HuH-7 (cell line): ENCODE measurements around the gene KCNN1.
A peak's percentile ranks its signal among the peaks of the same experiment; 100 is the strongest.
"Not testable (repeated sequence)": the region's sequence is repeated elsewhere in the genome, so short reads cannot be mapped to it uniquely, and the experiment has no call there.

ENCODE experiments used
- DNase-seq: peaks from one replicate; pipeline ENCODE4 v3.0.0; 2011; ENCODE audit warnings: low spot score

The KCNN1 gene

DNA sequence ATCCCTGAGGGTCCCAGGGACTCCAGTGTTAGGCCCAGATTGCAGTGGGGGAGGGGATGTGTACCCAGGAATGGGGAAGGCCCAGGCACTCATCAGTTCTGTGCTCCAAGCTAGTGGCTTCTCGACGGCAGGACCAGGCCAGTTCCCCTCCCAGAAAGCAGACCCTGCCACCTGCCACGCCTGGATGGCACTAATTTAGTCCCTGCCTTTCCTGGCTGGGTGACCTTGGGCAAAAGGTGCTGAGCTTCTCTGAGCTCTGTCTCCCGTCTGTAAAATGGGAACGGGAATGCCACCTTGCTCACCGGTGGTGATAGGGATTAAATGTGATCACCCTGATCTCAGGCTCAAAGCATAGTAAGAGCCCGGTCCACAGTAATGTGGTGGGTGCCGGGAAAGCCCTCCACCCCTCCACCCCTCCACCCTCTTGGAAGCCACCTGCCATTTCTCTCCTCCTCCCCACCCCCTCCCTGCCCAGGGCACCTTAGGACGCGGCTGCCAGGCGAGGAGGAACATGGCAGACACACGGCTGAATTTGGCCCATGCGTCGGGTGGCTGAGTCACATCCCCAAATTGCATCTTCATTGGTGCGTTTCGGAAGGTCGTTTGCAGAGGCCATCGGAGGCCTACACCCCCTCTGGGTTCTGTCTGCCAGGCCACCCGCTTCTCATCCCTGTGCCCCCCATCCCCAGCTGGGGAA, 2.3 kb downstream of the KCNN1 start:
- DNase-seq = no peak

DNA sequence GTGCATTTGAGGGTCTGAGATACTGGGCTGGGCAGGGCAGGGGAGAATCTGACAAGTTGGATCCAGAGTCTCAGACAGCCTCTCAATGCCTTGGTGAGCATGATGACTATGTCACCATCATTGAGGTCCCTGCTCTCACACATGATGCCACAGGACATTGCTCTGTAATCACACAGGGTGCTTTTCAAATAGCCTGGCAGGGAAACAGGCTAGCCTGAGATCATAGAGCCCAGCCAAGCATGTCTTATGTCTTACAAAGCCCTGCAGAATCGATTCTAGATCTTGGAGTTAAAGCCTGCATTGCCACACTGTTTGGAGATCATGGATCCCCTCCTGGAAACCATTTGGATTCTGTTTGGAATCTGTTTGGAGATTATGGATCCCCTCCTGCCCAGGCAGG, 5.3 kb downstream of the KCNN1 start:
- peak; percentile 6 for DNase-seq

DNA sequence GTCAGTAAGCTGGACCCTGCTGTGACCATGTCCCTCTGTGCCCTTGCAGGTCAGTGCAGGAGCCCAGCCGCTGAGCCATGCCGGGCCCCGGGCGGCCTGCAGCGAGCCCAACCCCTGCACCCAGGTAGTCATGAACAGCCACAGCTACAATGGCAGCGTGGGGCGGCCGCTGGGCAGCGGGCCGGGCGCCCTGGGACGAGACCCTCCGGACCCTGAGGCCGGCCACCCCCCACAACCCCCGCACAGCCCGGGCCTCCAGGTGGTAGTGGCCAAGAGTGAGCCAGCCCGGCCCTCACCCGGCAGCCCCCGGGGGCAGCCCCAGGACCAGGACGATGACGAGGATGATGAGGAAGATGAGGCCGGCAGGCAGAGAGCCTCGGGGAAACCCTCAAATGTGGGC, 6.9 kb downstream of the KCNN1 start:
- DNase-seq = no peak

DNA sequence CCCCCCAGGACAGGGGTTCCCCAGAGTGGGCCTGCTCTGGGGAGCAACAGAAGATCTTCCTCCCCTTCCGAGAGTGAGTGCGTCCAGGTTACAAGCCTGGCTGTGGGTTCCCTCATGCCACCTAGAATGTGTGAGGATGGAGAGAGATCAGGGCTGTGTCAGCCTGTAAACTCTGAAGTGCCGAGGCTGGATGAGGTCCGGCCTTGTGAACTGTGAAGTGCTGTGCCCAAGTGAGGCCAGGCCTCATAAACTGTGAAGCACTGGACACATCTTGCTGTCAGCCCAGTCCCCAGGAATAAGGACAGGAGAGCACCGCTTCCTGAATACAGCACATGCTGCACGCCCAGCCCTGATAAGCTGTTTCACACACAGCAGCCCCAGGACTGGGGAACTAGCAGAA, 7.6 kb downstream of the KCNN1 start:
- DNase-seq = no peak

DNA sequence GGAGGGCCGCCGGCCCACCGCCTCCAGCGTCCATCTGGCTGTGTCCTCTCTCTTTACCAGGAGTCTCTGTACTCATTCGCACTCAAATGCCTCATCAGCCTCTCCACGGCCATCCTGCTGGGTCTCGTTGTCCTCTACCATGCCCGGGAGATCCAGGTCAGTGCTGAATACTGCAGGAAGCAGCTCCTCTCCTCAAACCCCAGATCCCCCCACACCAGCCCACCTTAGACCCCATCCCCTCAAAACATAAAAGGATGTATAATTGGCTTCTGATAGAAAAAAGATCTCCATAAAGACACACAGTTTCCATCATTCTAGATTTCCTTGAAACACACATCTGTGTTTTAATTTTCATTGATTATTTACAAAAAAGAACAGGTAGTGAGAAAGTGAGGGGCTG, 8.1 kb downstream of the KCNN1 start:
- no peak for DNase-seq

DNA sequence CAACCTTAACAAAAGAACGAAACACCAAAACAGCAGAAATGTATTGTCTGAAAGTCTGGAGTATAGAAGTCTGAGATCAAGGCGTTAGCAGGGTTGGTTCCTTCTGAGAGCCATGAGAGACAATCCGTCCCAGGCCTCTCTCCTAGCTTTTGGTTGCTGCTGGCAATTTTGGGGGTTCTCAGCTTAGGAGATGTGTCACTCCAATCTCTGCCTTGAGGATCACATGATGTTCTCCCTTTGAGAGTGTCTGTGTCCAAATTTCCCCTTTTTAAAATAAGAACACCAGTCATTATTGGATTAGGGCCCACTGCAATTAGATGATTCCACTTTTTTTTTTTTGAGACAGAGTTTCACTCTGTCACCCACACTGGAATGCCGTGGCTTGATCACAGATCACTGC, 10.1 kb downstream of the KCNN1 start:
- no peak for DNase-seq

DNA sequence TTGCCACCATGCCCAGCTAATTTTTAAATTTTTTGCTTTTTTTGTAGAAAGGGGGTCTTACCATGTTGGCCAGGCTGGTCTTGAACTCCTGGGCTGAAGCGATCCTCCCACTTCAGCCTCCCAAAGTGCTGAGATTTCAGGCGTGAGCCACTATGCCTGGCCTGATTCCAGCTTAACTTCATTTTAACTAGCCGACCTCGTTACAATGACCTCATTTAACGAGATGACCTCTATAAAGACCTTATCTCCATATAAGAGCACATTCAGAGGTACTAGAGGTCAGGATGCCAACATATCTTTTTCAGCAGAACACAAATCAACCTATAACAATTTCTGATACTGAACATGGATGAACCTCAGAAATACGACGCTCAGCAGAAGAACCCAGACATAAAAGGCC, 10.6 kb downstream of the KCNN1 start:
- DNase-seq = no peak

DNA sequence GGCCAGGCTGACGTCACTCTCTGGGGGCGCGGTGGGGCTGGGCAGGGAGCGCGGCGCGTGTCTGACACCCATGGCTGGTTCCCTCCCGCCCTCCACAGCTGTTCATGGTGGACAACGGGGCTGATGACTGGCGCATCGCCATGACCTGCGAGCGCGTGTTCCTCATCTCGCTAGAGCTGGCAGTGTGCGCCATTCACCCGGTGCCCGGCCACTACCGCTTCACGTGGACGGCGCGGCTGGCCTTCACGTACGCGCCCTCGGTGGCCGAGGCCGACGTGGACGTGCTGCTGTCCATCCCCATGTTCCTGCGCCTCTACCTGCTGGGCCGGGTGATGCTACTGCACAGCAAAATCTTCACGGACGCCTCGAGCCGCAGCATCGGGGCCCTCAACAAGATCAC, 14.7 kb downstream of the KCNN1 start:
- no peak for DNase-seq

DNA sequence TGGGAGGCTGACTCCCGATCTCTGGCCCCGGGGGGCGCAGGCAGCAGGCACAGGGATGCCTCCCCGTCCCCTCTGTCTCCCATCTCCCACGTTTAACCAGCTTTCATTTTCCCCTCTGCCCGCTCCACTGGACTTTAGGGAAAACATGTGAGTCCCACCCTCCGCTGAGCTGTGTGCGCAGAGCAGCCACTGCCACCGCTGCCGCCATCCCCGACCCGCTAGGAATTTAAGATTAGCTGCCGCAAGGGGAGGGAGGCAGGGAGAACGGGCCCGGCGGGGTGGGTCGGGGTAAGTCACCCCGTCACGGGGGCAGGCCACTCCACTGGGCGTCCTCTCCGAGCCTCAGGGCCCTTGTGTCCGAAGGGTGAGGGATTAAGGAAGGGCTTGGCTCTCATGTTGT, 15.5 kb downstream of the KCNN1 start:
- no peak for DNase-seq

DNA sequence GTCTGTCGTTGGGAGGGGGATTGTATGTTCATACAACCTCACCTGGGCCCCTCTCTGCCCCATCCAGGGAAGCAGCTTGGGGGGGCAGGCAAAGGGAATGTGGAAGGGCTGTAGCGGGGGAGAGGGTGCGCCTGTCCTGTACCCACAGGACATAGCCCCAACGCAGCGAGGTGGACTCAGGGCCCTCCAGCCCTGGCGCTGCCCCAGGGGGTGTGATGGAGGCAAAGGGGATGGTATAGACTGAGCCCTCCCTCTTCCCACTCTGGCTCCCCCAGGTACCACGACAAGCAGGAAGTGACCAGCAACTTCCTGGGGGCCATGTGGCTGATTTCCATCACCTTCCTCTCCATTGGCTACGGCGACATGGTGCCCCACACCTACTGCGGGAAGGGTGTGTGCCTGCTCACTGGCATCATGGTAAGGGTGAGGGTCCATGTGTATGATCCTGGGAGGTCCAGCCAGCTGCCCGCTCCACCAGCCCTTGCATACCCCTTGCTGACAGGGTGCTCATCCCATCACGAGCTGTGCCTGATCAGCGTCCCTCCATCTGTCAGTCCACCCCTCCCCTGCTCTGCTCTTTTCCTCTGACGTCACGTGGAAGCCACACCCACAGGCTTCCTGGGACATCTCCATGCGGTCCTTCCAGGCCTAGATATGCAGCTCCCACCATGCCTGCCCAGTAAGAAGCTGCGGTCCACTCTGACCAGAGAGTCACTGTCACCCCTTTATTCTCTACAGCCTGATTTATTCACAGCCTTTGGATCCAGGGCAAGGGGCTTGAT, 18.3 kb downstream of the KCNN1 start:
- DNase-seq = no peak

DNA sequence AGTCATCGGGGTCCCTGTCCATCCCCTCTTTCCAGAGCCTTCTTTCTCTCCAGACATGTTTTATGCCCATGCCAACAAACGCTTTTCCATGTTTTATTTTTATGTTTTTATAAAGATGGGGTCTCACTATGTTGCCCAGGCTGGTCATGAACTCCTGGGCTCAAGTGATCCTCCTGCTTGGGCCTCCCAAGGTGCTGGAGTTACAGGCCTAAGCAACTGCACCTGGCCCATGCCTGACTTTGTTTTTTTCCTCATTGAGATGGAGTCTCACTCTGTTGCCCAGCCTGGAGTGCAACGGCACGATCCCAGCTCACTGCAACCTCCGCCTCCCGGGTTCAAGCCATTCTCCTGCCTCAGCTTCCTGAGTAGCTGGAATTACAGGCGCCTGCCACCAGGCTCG, 19.7 kb downstream of the KCNN1 start:
- DNase-seq = not testable (repeated sequence)

DNA sequence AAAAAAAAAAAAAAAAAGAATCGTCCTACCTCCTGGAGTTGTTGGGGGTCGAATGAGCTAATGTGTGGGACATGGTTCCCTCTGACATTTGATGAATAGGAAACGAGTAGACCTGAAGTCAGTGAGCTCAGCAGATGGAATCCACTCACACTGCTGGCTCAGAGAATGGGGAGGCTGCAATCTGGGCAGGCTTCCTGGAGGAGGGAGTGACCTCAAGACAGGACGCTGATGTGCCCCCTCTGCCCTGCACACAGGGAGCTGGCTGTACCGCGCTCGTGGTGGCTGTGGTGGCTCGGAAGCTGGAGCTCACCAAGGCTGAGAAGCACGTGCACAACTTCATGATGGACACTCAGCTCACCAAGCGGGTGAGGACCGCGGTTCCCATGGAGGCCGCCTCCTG, 21.3 kb downstream of the KCNN1 start:
- DNase-seq = no peak

DNA sequence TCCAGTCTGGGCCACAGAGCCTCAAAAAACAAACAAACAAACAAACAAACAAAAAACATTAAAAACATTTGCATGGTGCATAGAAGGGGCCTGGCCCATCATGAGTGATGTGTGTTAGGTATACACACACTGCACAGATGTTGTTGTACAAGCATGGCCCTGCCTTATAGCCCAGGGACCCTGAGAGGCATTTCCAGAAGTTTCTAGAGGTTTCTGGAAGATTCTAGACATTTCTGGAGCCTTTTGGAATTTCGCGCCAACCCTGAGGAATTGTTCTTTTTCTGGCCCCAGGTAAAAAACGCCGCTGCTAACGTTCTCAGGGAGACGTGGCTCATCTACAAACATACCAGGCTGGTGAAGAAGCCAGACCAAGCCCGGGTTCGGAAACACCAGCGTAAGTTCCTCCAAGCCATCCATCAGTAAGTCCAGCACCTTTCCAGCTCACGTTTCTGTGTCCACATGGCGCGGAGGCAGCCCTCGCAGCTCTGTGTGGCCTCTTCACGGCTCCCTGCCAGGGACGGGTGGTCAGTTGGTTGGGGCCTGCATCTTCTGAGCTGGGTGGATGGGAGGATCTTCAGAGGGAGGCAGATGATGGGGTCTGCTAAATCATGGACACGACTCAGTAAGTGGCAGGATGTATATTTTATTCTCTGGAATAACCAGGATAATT, 22.7 kb downstream of the KCNN1 start:
- no peak for DNase-seq

DNA sequence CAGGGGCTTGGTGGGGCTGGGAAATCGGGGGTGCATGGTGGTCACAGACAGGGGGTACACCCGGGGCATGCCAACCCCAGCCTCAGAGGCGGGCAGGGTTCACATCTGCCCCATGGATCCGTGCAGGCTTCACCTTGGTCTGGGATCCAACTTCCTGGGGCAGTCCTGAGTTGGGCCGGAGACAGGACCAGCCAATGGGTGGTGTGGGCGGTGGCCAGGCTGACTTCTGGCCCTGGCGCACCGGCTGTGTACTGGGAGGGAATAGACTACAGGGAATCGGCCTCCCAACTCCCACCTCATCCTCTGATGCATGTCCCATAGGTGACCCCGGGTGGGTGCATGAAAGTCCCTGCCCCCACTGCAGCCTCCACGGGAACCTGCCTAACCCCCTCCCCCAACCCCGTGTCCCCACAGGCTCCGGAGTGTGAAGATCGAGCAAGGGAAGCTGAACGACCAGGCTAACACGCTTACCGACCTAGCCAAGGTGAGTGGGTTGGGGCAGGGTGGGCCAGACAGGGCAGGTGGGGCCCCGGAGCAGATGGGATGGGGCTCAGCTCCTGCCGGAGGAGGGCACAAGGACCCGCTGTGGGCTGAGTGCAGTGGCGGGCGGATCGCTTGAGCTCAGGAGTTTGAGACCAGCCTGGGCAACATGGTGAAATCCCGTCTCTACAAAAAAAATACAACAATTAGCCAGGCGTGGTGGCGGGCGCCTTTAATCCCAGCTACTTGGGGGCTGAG, 26.3 kb downstream of the KCNN1 start:
- no peak for DNase-seq

DNA sequence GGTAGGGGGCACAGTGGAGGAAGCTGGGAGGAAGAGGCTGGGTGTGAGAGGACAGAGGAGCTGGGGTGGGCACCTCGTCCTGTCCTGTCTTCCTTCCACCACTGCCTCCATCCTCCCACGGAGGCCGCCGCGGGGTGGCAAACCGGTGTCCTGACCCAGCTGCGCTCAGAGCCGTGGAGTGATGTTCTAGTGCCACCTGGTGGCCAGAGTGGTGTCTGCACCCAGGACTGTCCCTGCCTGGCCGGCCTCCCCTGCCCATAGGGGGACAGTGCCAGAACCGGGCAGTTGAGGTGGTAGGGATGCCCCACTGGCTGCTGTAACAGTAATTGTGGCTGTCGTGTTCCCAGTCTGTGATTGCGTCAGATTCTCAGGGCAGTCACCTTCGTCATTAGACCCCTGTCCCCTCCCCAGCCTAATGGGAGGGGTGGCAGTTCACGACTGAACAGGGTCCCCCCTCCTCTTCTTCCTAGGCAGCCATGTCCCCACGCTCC, 30.0 kb downstream of the KCNN1 start:
- DNase-seq = peak; percentile 89

DNA sequence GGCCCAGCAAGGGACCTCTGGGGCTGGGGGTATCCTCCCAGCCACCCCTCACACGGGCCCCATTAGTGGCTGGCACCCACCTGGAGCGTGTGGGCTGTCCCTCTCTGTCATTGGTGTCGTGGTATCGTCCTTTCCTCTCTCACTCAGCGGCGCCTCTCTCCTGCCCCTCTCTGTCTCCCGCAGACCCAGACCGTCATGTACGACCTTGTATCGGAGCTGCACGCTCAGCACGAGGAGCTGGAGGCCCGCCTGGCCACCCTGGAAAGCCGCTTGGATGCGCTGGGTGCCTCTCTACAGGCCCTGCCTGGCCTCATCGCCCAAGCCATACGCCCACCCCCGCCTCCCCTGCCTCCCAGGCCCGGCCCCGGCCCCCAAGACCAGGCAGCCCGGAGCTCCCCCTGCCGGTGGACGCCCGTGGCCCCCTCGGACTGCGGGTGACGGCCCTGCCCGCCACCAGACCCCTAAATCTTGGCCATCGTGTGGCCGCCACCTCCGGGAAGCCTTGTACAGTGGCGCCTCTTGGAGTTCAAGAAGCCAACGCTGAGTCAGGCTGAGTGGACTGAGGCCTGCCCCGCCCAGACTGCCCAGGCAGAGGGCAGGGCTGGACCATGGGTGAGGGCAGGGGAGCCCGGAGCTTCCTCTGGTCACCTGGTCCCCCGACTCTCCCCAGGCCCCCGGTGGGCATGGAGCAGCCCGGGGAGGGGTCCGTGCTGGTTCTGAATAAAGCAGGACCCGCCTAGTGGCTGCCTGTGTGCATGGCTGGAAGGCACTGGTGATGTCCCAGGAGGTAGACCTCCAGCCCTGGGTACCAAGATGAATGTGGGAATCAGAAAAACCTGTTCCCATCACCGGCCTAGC, 31.3 kb downstream of the KCNN1 start:
- DNase-seq = peak; percentile 69

DNA sequence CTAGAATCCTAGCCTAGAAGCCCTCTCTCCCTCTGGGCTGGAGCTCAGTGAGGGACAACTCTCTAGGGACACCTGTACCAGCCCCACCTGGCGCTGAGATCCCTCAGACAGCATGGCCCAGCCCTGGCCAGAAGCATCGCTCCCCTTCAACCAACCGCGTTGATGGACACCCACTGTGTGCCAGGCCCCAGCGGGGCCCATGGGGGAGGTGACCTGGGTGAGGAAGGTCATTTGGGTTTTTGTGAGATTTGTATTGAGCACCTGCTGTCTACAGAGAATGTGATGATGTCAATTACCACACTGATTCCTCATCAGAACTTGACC, 31.9 kb downstream of the KCNN1 start:
- DNase-seq = no peak

DNA sequence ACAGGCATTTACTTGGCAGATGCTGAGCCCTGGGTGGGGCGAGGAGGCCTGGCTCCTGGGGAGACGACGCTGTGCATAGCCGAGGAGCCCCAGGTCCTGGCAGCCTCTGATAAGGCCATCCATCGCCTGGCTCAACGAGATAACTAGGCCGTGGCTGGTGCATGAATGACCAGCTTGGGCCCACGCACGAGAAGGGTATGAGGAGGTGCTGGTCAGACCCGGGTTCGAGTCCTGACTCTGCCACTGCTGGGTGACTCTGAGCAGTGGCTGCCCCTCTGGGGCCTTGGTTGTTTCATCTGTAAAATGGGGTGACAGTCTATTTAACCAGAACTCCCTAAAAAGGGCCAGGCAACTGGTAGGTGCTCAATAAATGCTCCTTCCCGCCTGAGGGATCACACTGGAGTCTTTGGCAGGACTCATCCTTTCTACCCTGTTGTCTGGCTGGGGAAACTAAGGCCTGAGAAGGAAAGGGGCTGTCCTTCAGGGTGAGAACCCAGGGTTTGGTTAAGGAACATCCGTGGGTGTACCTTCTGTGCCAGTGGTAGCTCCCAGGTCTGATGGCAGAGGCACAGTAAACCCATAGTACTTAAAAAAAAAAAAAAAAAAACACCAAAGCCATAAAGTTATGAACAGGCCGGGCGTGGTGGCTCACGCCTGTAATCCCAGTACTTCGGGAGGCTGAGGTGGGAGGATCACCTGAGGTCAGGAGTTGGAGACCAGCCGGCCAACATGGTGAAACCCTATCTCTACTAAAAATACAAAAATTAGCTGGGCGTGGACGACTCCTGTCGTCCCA, 33.0 kb downstream of the KCNN1 start:
- no peak for DNase-seq

DNA sequence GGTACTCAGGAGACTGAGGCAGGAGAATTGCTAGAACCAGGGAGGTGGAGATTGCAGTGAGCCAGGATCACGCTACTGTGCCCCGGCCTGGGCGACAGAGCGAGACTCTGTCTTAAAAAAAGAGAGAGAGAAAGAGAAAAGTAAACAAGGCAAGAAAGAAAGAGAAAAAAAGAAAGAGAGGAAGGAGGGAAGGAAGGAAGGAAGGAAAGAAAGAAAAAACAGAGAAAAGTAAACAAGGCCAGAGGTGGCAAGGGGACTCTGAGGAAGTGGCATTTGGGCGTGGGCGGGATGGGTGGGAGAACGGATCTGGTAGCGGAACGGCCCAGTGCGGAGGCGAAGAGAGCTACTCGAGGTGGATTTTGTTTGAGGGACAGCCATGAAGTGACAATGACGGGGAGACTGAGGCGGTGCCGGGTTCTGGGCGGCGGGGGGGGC, 33.6 kb downstream of the KCNN1 start:
- DNase-seq = no peak

DNA sequence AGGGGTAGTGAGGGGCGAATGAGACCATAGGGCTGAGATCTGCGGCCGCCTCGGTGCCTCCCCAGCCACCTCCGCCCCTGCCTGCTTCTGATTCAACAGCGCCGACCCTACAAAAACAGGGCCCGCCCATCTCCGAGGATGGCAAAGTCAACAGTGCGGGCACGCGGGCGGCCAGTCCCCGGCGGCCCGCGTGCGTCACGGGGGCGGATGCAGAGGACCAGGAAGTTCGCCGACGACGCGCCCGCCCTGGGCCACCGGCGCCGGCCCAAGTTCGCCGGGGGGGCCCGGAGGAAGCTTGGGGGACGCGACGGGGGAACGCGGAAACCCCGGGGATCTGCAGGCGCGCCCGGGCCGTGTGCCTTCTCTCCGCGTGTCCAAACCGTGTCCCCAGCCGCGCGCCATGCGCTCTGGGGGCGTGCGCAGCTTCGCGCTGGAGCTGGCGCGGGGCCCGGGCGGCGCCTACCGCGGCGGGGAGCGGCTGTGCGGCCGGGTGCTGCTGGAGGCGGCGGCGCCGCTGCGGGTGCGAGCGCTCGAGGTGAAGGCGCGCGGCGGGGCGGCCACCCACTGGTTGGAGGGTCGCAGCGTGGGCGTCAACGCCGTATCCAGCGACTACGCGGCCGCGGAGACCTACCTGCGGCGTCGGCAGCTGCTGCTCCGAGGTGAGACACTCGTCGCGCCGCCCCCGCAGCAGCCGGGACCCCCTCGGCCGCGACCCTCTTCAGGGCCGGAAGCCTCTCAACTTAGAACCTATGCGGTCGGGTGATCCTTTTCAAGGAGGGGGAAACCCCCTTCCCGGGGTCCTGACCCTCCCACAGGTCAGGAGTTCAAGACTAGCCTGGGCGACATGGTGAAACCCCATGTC, 34.2 kb downstream of the KCNN1 start:
- peak; percentile 64 for DNase-seq
